CD4-positive, alpha-beta T cell treated with Interleukin-17A for 1 hour (primary cell): ENCODE data around the gene LRBA.

ENCODE experiments used
- DNase-seq: peaks from one replicate; pipeline ENCODE4 v3.0.0-alpha.2; 2020

The LRBA gene

GRCh38 chr4:150253416-150253815, 761.7 kb downstream of the LRBA start:
- no peak for DNase-seq

- no peak for DNase-seq
Observed at GRCh38 chr4:150252741-150253140, 762.3 kb downstream of the LRBA start.

GRCh38 chr4:150252306-150252705, 762.8 kb downstream of the LRBA start:
- DNase-seq = no peak

- no peak for DNase-seq
Observed at GRCh38 chr4:150251752-150252190, 763.3 kb downstream of the LRBA start.

GRCh38 chr4:150250998-150251651, 764.0 kb downstream of the LRBA start:
- no peak for DNase-seq

GRCh38 chr4:150250293-150250997, 764.6 kb downstream of the LRBA start:
- no peak for DNase-seq

GRCh38 chr4:150248181-150248580, 766.9 kb downstream of the LRBA start:
- DNase-seq = no peak

GRCh38 chr4:150247184-150247583, 767.9 kb downstream of the LRBA start:
- no peak for DNase-seq

- DNase-seq = no peak
Observed at GRCh38 chr4:150244600-150244999, 770.5 kb downstream of the LRBA start.

GRCh38 chr4:150243932-150244331, 771.2 kb downstream of the LRBA start:
- DNase-seq = no peak

- DNase-seq = peak; percentile 11
Observed at GRCh38 chr4:150242820-150243458, 772.1 kb downstream of the LRBA start.

GRCh38 chr4:150240011-150240410, 775.1 kb downstream of the LRBA start:
- no peak for DNase-seq

GRCh38 chr4:150238591-150238990, 776.5 kb downstream of the LRBA start:
- no peak for DNase-seq

- no peak for DNase-seq
Observed at GRCh38 chr4:150237110-150237872, 777.8 kb downstream of the LRBA start.

- DNase-seq = no peak
Observed at GRCh38 chr4:150236626-150237025, 778.5 kb downstream of the LRBA start.

- DNase-seq = no peak
Observed at GRCh38 chr4:150235808-150236271, 779.2 kb downstream of the LRBA start.

- no peak for DNase-seq
Observed at GRCh38 chr4:150235317-150235716, 779.8 kb downstream of the LRBA start.

- DNase-seq = no peak
Observed at GRCh38 chr4:150234246-150234645, 780.8 kb downstream of the LRBA start.

GRCh38 chr4:150232029-150232428, 783.1 kb downstream of the LRBA start:
- DNase-seq = no peak

- no peak for DNase-seq
Observed at GRCh38 chr4:150231107-150231770, 783.8 kb downstream of the LRBA start.

GRCh38 chr4:150230561-150230960, 784.5 kb downstream of the LRBA start:
- no peak for DNase-seq

- no peak for DNase-seq
Observed at GRCh38 chr4:150229520-150229919, 785.6 kb downstream of the LRBA start.
